HEK293 (cell line): Measurements from ENCODE around the gene COBL.

ENCODE experiments used
- CTCF ChIA-PET: fragments of 350-600 bp; formaldehyde crosslinking; extraction: SDS; loops from one replicate; lab custom pipeline; 2021; ENCODE audit warnings: antibody characterized with exemption; lab: Yijun Ruan, JAX
- POLR2A ChIA-PET: fragments of 300-600 bp; formaldehyde crosslinking; extraction: SDS; loops from one replicate; lab custom pipeline; 2020; ENCODE audit warnings: antibody characterized with exemption, inconsistent platforms; lab: Yijun Ruan, JAX
- H3K27ac ChIP-seq: fragments of 200-500 bp; sonication (Bioruptor generic); 2 replicates; pipeline ENCODE4 v1.5.1; 2014; ENCODE audit warnings: low read depth, low read length, control low read depth, inconsistent platforms; ENCODE audit errors: extremely low read depth
- H3K36me3 ChIP-seq, 2 experiments: fragments of 200-500 bp in 1 of 2; sonication (Bioruptor generic) in 1 of 2; 1 replicate in 1 of 2; 2 replicates in 1 of 2; pipeline ENCODE4 v1.5.1; 2014 to 2017; ENCODE audit warnings: inconsistent platforms in 2 of 2, low read length in 2 of 2; ENCODE audit not compliant: control insufficient read depth in 2 of 2, insufficient read depth in 1 of 2
- H3K4me1 ChIP-seq: fragments of 200-500 bp; sonication (Bioruptor generic); 2 replicates; pipeline ENCODE4 v1.5.1; 2014; ENCODE audit warnings: mild to moderate bottlenecking, low read length, inconsistent platforms; ENCODE audit not compliant: control insufficient read depth, insufficient read depth
- H3K4me3 ChIP-seq: 2 replicates; pipeline ENCODE4 v1.5.1; 2011; ENCODE audit warnings: low read depth, mild to moderate bottlenecking, control low read depth, low read length, moderate library complexity
- H3K9me3 ChIP-seq: fragments of 200-500 bp; sonication (Bioruptor generic); 2 replicates; pipeline ENCODE4 v1.5.1; 2014; ENCODE audit warnings: low read depth, low read length, inconsistent platforms; ENCODE audit not compliant: control insufficient read depth, insufficient read depth
- EGR2 ChIP-seq: fragments of 450-650 bp; formaldehyde crosslinking; IDR thresholded peaks from 2 replicates; pipeline ENCODE4 v1.5.1; 2016; ENCODE audit warnings: low read depth, missing biosample characterization, missing genetic modification characterization
- GLI4 ChIP-seq: fragments of 450-650 bp; formaldehyde crosslinking; IDR thresholded peaks from 2 replicates; pipeline ENCODE4 v1.5.1; 2016; ENCODE audit warnings: missing biosample characterization, missing genetic modification characterization
- GLIS2 ChIP-seq: fragments of 450-650 bp; formaldehyde crosslinking; IDR thresholded peaks from 2 replicates; pipeline ENCODE4 v1.5.1; 2016; ENCODE audit warnings: missing biosample characterization, missing genetic modification characterization
- KLF1 ChIP-seq: fragments of 450-650 bp; formaldehyde crosslinking; IDR thresholded peaks from 2 replicates; pipeline ENCODE4 v1.5.1; 2016; ENCODE audit warnings: missing biosample characterization, missing genetic modification characterization
- RBAK ChIP-seq: fragments of 450-650 bp; formaldehyde crosslinking; IDR thresholded peaks from 2 replicates; pipeline ENCODE4 v1.5.1; 2016; ENCODE audit warnings: missing biosample characterization, missing genetic modification characterization
- ZFHX2 ChIP-seq: fragments of 450-650 bp; formaldehyde crosslinking; conservative IDR thresholded peaks from 2 replicates; pipeline ENCODE4 v1.5.1; 2016; ENCODE audit warnings: missing biosample characterization, missing genetic modification characterization
- ZNF114 ChIP-seq: fragments of 450-650 bp; formaldehyde crosslinking; IDR thresholded peaks from 2 replicates; pipeline ENCODE4 v1.5.0; 2017; ENCODE audit warnings: missing biosample characterization, missing genetic modification characterization
- ZNF266 ChIP-seq: fragments of 450-650 bp; formaldehyde crosslinking; IDR thresholded peaks from 2 replicates; pipeline ENCODE4 v1.5.1; 2016; ENCODE audit warnings: missing biosample characterization, missing genetic modification characterization, low read depth
- ZNF274 ChIP-seq, 2 experiments: fragments of 200-500 bp in 1 of 2; fragments of 450-650 bp in 1 of 2; sonication (Bioruptor generic) in 1 of 2; formaldehyde crosslinking in 1 of 2; IDR thresholded peaks; 2 replicates each; pipeline versions ENCODE4 v1.5.1 to v1.6.1; 2014 to 2016; ENCODE audit warnings: borderline replicate concordance in 1 of 2, inconsistent platforms in 1 of 2, low read length in 1 of 2, missing biosample characterization in 1 of 2, missing genetic modification characterization in 1 of 2
- ZNF292 ChIP-seq: fragments of 450-650 bp; formaldehyde crosslinking; IDR thresholded peaks from 2 replicates; pipeline ENCODE4 v1.5.1; 2016; ENCODE audit warnings: low read depth, missing biosample characterization, missing genetic modification characterization, borderline replicate concordance
- ZNF324 ChIP-seq: fragments of 450-650 bp; formaldehyde crosslinking; IDR thresholded peaks from 2 replicates; pipeline ENCODE4 v1.5.1; 2016; ENCODE audit warnings: missing biosample characterization, missing genetic modification characterization
- ZNF560 ChIP-seq: fragments of 450-650 bp; formaldehyde crosslinking; IDR thresholded peaks from 2 replicates; pipeline ENCODE4 v1.5.1; 2017; ENCODE audit warnings: missing biosample characterization, missing genetic modification characterization, borderline replicate concordance
- ZNF561 ChIP-seq: fragments of 450-650 bp; IDR thresholded peaks from 2 replicates; pipeline ENCODE4 v1.5.1; 2018; ENCODE audit warnings: missing biosample characterization, missing genetic modification characterization, borderline replicate concordance
- ZNF600 ChIP-seq: fragments of 450-650 bp; formaldehyde crosslinking; IDR thresholded peaks from 2 replicates; pipeline ENCODE4 v1.5.1; 2016; ENCODE audit warnings: missing biosample characterization, missing genetic modification characterization
- ZNF626 ChIP-seq: fragments of 450-650 bp; sonication (Bioruptor Pico); formaldehyde crosslinking; IDR thresholded peaks from 2 replicates; pipeline ENCODE4 v1.5.1; 2018; ENCODE audit warnings: missing biosample characterization, missing genetic modification characterization, inconsistent platforms
- ZNF629 ChIP-seq: fragments of 450-650 bp; formaldehyde crosslinking; IDR thresholded peaks from 2 replicates; pipeline ENCODE4 v1.5.1; 2017; ENCODE audit warnings: missing biosample characterization, missing genetic modification characterization
- ZNF777 ChIP-seq: fragments of 450-650 bp; formaldehyde crosslinking; IDR thresholded peaks from 2 replicates; pipeline ENCODE4 v1.5.1; 2017; ENCODE audit warnings: missing biosample characterization, missing genetic modification characterization, borderline replicate concordance
- TF ChIP-seq, protein P1 (sequence below): fragments of 450-650 bp; formaldehyde crosslinking; IDR thresholded peaks from 2 replicates; pipeline ENCODE4 v1.5.1; 2016; ENCODE audit warnings: missing biosample characterization, missing genetic modification characterization
- TF ChIP-seq, protein P2 (sequence below): sonication (generic); formaldehyde crosslinking; IDR thresholded peaks from 2 replicates; pipeline ENCODE4 v1.8.1; 2022; ENCODE audit warnings: mild to moderate bottlenecking, moderate library complexity, missing genetic modification reagents
- TF ChIP-seq, protein P3 (sequence below): fragments of 450-650 bp; formaldehyde crosslinking; IDR thresholded peaks from 2 replicates; pipeline ENCODE4 v1.5.1; 2017; ENCODE audit warnings: missing biosample characterization, mild to moderate bottlenecking, missing genetic modification characterization, moderate library complexity
- TF ChIP-seq, protein P4 (sequence below): fragments of 450-650 bp; formaldehyde crosslinking; IDR thresholded peaks from 2 replicates; pipeline ENCODE4 v1.5.1; 2016; ENCODE audit warnings: missing biosample characterization, missing genetic modification characterization, low read depth
- TF ChIP-seq, protein P5 (sequence below): fragments of 450-650 bp; formaldehyde crosslinking; IDR thresholded peaks from 2 replicates; pipeline ENCODE4 v1.5.1; 2016; ENCODE audit warnings: missing biosample characterization, missing genetic modification characterization

The COBL gene

DNA sequence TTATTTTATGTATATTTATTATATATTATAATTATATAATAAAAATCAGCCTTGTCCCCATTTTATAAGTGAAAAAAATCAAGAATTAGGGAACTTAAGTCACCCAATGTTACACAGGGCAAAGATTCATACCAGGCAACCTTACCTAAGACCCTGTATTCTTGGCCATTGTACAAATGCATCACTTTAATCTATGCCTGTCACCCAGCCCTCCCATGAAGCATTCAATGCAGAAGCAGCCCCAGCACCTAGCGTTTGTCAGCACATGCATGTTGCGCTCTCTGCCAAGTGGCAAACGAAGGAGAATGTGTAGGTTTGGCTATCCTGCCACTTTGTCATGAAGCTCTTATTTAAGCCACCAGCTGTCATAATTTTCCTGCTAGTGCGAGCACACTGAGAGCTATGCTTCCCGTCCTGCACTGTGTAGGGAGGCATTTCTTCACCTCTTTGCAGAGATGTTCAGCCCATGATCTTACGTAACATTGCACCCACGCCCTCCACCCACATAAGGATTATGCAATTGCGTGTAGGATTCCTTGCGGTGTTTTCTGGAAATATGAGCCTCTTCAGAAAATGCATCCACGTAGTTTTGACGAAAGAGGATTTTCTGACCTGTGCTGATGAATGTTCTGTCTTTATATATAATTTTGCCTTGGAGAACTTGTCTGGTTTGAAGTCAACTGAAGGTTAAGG lies 7.7 kb upstream of the COBL start:
- no peaks in the 10 kb centered on the region for H3K9me3 ChIP-seq
- ChIA-PET POLR2A (no interaction called here), CTCF (interaction anchor here (0.6 to 0.9 kb wide), 3 partner anchors 8 to 139 kb away, joined by 3 to 4 read pairs (median 4); no protein-coding TSS in a partner anchor)
- no peaks in the 10 kb centered on the region for H3K36me3 ChIP-seq
- H3K4me1 ChIP-seq, result peaks cover 3% of the 10 kb centered on the region; the same call in 1 of the 2 replicates
- TF ChIP-seq ZFHX2 (tag by site-specific recombination) (peak; percentile 95), EGR2 (tag by site-specific recombination) (peak; percentile 93), ZNF266 (tag by site-specific recombination) (no peak), ZNF626 (tag by site-specific recombination) (no peak), ZNF114 (tag by site-specific recombination) (no peak), ZNF274 (IDR thresholded peaks at IDR 0.05; ENCODE audit: low read length) (no peak), ZNF274 (tag by site-specific recombination; IDR thresholded peaks at IDR 0.05; ENCODE audit: borderline replicate concordance) (no peak), ZNF560 (tag by site-specific recombination) (no peak), ZNF600 (tag by site-specific recombination) (0 out of 2 replicates have a peak, but pooled peaks have one; percentile 17), KLF1 (tag by site-specific recombination) (no peak)
- TF ChIP-seq, protein P1, sequence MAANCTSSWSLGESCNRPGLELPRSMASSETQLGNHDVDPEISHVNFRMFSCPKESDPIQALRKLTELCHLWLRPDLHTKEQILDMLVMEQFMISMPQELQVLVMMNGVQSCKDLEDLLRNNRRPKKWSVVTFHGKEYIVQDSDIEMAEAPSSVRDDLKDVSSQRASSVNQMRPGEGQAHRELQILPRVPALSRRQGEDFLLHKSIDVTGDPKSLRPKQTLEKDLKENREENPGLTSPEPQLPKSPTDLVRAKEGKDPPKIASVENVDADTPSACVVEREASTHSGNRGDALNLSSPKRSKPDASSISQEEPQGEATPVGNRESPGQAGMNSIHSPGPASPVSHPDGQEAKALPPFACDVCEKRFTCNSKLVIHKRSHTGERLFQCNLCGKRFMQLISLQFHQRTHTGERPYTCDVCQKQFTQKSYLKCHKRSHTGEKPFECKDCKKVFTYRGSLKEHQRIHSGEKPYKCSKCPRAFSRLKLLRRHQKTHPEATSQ (tag by site-specific recombination), result no peak
- TF ChIP-seq, protein P2, sequence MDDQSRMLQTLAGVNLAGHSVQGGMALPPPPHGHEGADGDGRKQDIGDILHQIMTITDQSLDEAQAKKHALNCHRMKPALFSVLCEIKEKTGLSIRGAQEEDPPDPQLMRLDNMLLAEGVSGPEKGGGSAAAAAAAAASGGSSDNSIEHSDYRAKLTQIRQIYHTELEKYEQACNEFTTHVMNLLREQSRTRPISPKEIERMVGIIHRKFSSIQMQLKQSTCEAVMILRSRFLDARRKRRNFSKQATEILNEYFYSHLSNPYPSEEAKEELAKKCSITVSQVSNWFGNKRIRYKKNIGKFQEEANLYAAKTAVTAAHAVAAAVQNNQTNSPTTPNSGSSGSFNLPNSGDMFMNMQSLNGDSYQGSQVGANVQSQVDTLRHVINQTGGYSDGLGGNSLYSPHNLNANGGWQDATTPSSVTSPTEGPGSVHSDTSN (CRISPR knock-in tag), result no peak
- no peak overlapping the region for H3K4me3 ChIP-seq
- H3K27ac ChIP-seq, result no peak overlapping the region

DNA sequence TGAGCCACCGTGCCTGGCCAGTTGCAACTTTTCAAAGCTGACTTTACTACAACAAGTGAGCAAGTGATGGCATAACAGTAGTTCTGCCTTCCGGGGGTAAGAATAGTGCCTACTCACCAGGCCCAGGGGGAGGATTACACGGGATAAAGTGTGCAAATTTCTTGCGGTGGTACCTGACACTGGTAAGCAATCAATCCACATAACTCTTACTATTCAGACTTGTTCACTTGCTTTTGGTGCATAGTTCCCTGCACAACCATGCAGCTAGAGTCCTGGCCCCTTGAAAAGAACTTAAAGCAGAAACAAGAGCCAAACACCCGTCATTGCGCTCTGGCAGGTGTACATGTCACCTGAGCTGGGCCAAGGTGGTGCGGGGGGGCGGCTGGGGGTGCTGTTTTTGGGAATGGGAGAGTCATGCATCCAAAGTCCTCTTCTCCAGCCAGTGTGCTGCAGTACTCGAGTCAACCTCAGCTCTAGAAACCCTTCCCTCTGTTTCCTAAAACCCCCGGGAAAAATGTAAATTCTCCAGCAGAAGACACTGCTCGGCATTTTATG lies 5.4 kb upstream of the COBL start:
- H3K9me3 ChIP-seq, result no peaks in the 10 kb centered on the region
- CTCF ChIA-PET, result no interaction called here
- TF ChIP-seq, protein P3, sequence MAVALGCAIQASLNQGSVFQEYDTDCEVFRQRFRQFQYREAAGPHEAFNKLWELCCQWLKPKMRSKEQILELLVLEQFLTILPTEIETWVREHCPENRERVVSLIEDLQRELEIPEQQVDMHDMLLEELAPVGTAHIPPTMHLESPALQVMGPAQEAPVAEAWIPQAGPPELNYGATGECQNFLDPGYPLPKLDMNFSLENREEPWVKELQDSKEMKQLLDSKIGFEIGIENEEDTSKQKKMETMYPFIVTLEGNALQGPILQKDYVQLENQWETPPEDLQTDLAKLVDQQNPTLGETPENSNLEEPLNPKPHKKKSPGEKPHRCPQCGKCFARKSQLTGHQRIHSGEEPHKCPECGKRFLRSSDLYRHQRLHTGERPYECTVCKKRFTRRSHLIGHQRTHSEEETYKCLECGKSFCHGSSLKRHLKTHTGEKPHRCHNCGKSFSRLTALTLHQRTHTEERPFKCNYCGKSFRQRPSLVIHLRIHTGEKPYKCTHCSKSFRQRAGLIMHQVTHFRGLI (tag by site-specific recombination), result no peak
- TF ChIP-seq, protein P4, sequence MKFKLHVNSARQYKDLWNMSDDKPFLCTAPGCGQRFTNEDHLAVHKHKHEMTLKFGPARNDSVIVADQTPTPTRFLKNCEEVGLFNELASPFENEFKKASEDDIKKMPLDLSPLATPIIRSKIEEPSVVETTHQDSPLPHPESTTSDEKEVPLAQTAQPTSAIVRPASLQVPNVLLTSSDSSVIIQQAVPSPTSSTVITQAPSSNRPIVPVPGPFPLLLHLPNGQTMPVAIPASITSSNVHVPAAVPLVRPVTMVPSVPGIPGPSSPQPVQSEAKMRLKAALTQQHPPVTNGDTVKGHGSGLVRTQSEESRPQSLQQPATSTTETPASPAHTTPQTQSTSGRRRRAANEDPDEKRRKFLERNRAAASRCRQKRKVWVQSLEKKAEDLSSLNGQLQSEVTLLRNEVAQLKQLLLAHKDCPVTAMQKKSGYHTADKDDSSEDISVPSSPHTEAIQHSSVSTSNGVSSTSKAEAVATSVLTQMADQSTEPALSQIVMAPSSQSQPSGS (tag by site-specific recombination), result no peak
- TF ChIP-seq, protein P5, sequence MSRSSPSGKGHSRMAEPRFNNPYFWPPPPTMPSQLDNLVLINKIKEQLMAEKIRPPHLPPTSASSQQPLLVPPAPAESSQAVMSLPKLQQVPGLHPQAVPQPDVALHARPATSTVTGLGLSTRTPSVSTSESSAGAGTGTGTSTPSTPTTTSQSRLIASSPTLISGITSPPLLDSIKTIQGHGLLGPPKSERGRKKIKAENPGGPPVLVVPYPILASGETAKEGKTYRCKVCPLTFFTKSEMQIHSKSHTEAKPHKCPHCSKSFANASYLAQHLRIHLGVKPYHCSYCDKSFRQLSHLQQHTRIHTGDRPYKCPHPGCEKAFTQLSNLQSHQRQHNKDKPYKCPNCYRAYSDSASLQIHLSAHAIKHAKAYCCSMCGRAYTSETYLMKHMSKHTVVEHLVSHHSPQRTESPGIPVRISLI, result no peak
- TF ChIP-seq ZNF629 (no peak), ZNF292 (tag by site-specific recombination) (no peak), ZNF561 (no peak), GLIS2 (tag by site-specific recombination) (no peak), ZNF777 (tag by site-specific recombination) (no peak), KLF1 (tag by site-specific recombination) (no peak), RBAK (tag by site-specific recombination) (no peak), GLI4 (tag by site-specific recombination) (no peak), ZNF324 (tag by site-specific recombination) (no peak)
- TF ChIP-seq, protein P2 (CRISPR knock-in tag), result no peak
- H3K4me3 ChIP-seq, result no peak overlapping the region
- H3K27ac ChIP-seq, result no peak overlapping the region
- H3K36me3 ChIP-seq, result no peaks in the 10 kb centered on the region
- POLR2A ChIA-PET, result no interaction called here
- peaks cover 3% of the 10 kb centered on the region; the same call in 1 of the 2 replicates for H3K4me1 ChIP-seq
